Lung microvascular endothelial cell (primary cell): Measurements from ENCODE around the gene PNLIPRP2. TPM values are rescaled to one million over a fixed set of nuclear protein-coding genes. Genes with fewer than 3 reads are reported as not detected.

Experiments
- DNase-seq, 2 donors: peaks; one replicate each; pipeline versions ENCODE4 v3.0.0 to v3.0.0-alpha.2; 2010; ENCODE audit warnings: low read depth in 2 of 2
- total RNA-seq: library from RNA; depleted of rRNA; stranded (reverse); fragments of >200 nt; gene quantifications from 2 replicates; pipeline ENCODE4 v1.2.1, GENCODE V29; 2014

The PNLIPRP2 gene
- total RNA-seq, result not detected in 2 replicates

- no peak for DNase-seq
These were observed at the start of gene PNLIPRP2 for GRCh38 chr10:116620423-116621400. Gene PNLIPRP2, plus strand, starts transcription at chr10:116620953.

- DNase-seq, result no peak
These were observed 46.0 kb upstream of the PNLIPRP2 start for GRCh38 chr10:116574797-116575196.

GRCh38 chr10:116587878-116588591 is 32.7 kb upstream of the PNLIPRP2 start:
- no peak for DNase-seq

- no peak for DNase-seq
These were observed 31.8 kb upstream of the PNLIPRP2 start for GRCh38 chr10:116588995-116589394.

- no peak for DNase-seq
These were observed 30.8 kb upstream of the PNLIPRP2 start for GRCh38 chr10:116589926-116590325.

GRCh38 chr10:116590590-116591444 is 29.9 kb upstream of the PNLIPRP2 start, which contains the start of gene PNLIPRP1:
Gene PNLIPRP1, plus strand, starts transcription at chr10:116590959. Its CDS starts 171 bp downstream, at chr10:116591130.
- no peak for DNase-seq

- DNase-seq, result no peak
These were observed 27.5 kb upstream of the PNLIPRP2 start for GRCh38 chr10:116593139-116593740.

- DNase-seq, result no peak
These were observed 26.2 kb upstream of the PNLIPRP2 start for GRCh38 chr10:116594525-116595035.

- DNase-seq, result no peak
These were observed 24.7 kb upstream of the PNLIPRP2 start for GRCh38 chr10:116596062-116596461.

GRCh38 chr10:116597543-116597942 is 23.2 kb upstream of the PNLIPRP2 start:
- no peak for DNase-seq

GRCh38 chr10:116598329-116598728 is 22.4 kb upstream of the PNLIPRP2 start:
- DNase-seq, result no peak

- DNase-seq, result no peak
These were observed 20.8 kb upstream of the PNLIPRP2 start for GRCh38 chr10:116599991-116600390.

- DNase-seq, result no peak
These were observed 17.9 kb upstream of the PNLIPRP2 start for GRCh38 chr10:116602648-116603400.

- no peak for DNase-seq
These were observed 14.7 kb upstream of the PNLIPRP2 start for GRCh38 chr10:116606061-116606483.

GRCh38 chr10:116607336-116607735 is 13.4 kb upstream of the PNLIPRP2 start:
- DNase-seq, result no peak

- no peak for DNase-seq
These were observed 11.8 kb upstream of the PNLIPRP2 start for GRCh38 chr10:116608686-116609594.

- no peak for DNase-seq
These were observed 10.2 kb upstream of the PNLIPRP2 start for GRCh38 chr10:116610443-116611152.

GRCh38 chr10:116611153-116611545 is 9.6 kb upstream of the PNLIPRP2 start:
- no peak for DNase-seq
